ENCODE measurements around the gene TPP2.

The TPP2 gene

DNA sequence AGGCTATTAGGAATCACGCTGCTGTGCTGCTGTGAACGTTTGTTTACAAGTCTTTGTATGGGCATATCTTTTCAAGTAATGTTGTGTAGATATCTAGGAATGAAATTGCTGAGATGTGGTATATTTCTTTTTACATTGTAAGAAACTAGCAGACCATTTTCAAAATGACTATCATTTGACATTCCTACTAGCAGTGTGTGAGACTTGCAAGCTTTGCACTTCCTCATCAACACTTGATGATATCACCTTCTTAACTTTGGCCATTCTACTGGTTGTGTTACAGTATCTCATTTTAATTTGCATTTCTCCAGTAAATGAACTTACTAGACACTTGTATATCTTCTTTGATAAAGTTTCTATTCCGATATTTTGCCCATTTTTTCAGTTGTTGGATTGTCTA lies 85.9 kb downstream of the TPP2 start:
- no peak for DNase-seq
- in situ Hi-C loops (cut with MboI; ENCODE audit: low pct_unique_long_range_greater_than_20kb, low sequenced_read_pairs): no loop called here

DNA sequence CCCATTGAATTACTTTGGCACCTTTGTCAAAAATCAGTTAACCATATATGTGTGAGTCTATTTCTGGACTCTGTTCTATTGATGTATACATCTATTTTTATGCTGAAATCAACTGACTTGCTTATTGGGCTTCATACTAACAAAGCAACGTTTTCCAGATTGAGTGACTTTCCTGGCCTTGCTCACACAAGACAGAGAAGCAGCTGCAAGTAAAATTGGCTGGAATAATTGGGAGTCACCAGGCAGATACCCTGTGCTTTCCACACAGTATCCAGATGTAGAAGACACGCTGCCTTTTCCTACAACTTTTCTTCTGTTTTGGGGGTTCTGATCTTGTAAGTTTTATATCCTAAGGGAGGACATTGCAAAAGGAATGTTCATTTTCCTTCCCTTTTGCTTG lies 86.9 kb downstream of the TPP2 start:
- DNase-seq: no peak
- in situ Hi-C loops (cut with MboI; ENCODE audit: low pct_unique_long_range_greater_than_20kb, low sequenced_read_pairs): no loop called here

DNA sequence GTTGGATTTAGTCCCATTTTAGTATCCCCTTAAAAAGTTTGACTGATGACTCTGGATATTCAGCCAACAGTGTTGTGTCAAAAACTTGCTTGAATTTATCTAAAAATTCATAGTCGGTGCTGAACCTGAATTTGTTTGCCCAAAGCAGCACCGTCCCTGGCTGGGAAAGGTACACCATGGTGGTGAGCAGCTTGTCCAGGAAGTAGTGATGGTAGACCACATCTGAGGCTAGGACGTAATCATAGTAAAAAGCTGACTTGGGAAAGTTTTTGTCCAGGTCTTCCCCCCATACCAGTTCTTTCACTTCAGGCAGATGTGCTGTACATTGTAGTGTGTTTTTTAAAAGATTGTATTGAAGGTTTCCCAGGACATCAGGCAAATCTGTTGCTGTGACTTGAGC lies 89.2 kb downstream of the TPP2 start:
- no peak for DNase-seq
- in situ Hi-C loops (cut with MboI; ENCODE audit: low pct_unique_long_range_greater_than_20kb, low sequenced_read_pairs): no loop called here

DNA sequence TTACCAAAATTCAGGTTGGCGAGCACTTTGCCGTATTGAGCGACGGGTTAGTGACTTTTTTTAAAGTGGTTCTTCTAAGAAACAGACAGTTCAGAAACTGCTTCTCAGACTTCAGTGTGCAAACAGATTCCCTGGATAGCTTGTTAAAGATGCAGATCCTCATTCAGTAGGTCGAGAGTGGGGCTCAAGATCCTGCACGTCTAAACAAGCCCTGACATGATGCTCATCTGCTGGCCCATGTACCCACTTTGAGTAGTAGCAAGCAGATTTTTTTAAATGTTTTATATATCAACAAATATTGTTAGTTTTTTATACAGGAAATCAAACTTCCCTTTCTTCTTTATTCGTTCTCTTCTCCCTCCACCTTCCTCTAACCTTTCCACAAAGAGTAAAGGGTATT lies 90.7 kb downstream of the TPP2 start:
- peak; percentile 16 for DNase-seq
- in situ Hi-C loops (cut with MboI; ENCODE audit: low pct_unique_long_range_greater_than_20kb, low sequenced_read_pairs): no loop called here

DNA sequence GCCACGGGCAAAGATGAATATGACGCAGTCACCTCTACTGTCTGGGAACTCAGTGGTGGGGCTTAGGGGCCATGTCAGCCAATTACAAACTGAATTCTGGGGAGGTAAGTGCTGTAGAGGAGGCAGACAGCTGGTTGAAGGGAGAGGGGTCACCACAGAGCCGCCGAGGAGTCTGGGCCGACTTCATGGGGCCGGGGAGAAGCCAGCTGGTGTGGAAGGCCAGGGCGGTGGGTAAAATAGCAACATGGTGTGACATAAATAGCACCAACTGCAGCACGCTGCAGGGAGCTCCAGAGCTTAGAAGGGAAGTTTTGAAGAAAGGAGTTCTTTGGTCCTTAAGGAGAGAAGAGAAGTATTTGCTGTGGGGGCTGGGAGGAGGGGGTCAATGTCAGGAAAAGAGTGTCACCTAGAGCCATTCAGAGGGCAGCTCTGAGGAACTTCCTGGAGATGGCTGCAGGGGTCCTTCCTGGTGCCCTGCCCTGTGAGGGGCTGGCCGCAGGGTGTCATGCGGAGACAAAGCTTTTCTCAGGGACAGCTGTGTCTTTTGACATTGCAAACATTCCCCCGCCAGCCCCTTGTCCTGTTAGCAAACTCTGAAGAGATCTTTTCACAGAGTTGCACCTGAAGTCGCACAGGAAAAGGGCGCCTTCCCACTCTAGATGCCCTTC lies 91.7 kb downstream of the TPP2 start:
- no peak for DNase-seq
- in situ Hi-C loops (cut with MboI; ENCODE audit: low pct_unique_long_range_greater_than_20kb, low sequenced_read_pairs): no loop called here

DNA sequence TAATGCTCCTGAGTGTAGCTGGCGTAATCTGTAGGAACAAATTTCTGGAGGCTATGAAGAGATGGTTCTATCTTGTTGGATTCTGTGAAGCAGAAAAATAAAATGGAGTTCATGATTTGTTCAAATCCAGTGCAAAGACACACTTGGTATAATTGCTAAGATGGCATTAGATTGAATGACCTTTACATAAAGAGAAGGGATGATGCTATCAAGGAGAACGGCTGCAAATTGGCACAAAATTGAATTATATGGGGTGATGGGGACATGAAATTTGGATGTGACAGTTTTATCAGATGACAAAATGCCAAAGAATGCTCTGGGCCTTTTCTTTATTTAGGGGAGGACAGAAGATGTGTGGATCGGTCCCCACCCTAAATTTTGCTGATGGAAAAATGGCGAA lies 94.1 kb downstream of the TPP2 start:
- in situ Hi-C loops (cut with MboI; ENCODE audit: low pct_unique_long_range_greater_than_20kb, low sequenced_read_pairs): no loop called here

DNA sequence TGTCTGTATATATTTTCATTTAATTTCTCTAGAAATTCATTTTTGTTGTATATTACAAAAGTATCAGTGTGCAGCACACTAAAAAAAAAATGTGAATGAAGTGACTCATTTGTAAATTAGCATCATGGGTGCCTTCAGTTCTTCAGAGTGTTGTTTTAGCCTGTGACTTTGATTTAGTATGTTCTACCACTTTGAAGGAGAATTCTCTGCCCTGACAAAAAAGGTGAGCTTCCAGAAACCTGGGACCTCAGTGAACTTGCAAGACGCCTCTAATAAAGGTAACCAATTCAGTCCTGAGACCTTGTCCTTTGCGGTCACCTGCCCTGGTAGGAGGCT lies 95.7 kb downstream of the TPP2 start:
- no peak for DNase-seq
- in situ Hi-C loops (cut with MboI; ENCODE audit: low pct_unique_long_range_greater_than_20kb, low sequenced_read_pairs): no loop called here

More for the DNA sequence above, 94.1 kb downstream of the TPP2 start:
- no peak for DNase-seq

DNA sequence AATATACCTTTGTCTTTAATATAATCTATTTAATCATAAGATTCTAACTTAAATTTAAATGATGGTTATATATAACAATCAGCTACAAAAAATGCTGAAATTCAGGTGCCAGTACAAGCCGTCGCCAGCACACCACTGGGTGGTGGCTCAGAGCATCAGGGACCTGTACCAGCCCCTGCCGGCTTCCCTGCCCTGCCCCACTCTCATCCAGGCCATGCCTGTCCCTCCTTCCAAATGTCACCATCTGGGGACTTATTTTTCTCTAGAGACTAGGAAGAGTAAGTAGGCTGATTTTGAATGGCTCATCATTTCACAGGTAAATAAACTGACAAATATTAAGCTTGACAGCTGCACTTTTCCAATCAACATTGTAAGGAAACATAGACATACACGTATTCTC lies 96.5 kb downstream of the TPP2 start:
- DNase-seq: no peak
- in situ Hi-C loops (cut with MboI; ENCODE audit: low pct_unique_long_range_greater_than_20kb, low sequenced_read_pairs): no loop called here

DNA sequence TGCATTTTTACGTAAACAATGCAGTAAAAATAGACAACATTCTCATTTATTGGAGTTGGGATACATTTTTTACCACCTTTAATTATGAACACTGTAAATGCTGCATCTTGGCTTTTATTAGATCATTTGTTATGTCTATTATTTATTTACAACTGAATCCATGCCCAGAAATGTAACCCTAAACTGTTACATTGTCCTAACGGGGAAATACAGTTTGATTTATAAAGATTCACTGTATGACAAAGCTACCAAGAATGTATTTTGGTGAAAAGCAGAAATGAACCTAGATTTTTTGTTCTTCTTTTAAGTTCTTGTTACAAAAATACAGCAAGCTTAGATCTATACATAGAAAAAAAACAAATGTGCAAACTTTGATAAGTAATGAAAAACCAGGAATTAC lies 97.0 kb downstream of the TPP2 start:
- DNase-seq: no peak
- in situ Hi-C loops (cut with MboI; ENCODE audit: low pct_unique_long_range_greater_than_20kb, low sequenced_read_pairs): no loop called here

DNA sequence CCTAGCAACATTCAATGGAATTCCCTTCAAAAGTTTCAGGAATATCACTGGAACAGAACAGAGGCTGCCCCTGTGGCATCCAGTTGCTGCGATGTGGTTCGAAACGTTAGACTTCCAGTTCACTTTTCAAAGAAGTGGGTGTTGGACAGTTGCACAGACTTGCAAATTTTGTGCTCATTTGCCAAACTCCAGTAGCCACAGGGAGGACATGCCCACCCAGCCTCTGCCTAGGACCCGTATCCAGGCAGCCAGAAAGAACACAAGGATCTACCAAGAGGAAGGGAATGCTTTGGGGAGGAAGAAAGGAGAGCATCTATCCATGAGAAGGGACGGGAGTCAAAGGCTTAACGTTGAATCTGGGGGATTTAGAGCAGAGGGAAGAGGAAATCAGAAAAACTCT lies 98.2 kb downstream of the TPP2 start, which contains the start of gene METTL21C:
TSS of gene METTL21C (minus strand) at position 108 of the 400 bp plus-strand sequence. CDS start 546 bp downstream, outside the sequence.
- no peak for DNase-seq
- in situ Hi-C loops (cut with MboI; ENCODE audit: low pct_unique_long_range_greater_than_20kb, low sequenced_read_pairs): no loop called here

DNA sequence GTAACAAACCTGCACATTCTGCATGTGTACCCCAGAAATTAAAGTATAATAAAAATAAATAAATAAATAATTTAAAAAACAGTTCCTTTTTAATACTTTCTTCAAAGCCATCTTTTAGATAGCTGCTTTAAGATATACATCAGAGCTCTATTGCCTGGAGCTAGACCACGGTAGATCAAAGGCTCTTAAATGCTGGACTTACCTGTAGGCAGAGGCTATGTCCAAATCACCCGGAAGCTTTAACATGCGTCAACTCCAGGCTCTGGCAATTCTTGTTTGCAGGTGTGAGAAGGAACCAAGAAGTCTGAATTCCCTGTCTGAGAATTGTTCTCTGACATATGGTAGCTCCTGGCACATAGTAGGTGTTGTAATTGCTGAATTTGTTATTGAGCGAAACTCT lies 99.7 kb downstream of the TPP2 start:
- DNase-seq: no peak
- in situ Hi-C loops (cut with MboI; ENCODE audit: low pct_unique_long_range_greater_than_20kb, low sequenced_read_pairs): no loop called here

DNA sequence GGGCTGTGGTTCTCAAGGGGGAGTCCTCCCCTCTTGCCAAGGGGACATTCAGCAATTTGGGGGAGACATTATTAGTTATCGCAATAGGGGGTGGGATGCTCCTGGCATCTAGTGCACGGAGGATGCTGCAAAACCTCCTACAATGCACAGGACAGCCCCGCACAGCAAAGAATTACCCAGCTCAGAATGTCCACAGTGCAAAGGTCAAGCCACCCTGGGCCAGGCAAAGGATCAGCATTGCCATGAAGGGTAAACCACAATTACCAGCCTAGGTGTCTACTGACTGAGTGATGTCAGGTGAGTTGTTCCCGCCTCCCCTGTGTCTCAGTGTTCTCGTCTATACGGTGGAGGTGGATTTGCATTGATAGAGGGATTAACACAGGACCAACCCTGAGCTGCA lies 100.5 kb downstream of the TPP2 start:
- no peak for DNase-seq
- in situ Hi-C loops (cut with MboI; ENCODE audit: low pct_unique_long_range_greater_than_20kb, low sequenced_read_pairs): no loop called here

DNA sequence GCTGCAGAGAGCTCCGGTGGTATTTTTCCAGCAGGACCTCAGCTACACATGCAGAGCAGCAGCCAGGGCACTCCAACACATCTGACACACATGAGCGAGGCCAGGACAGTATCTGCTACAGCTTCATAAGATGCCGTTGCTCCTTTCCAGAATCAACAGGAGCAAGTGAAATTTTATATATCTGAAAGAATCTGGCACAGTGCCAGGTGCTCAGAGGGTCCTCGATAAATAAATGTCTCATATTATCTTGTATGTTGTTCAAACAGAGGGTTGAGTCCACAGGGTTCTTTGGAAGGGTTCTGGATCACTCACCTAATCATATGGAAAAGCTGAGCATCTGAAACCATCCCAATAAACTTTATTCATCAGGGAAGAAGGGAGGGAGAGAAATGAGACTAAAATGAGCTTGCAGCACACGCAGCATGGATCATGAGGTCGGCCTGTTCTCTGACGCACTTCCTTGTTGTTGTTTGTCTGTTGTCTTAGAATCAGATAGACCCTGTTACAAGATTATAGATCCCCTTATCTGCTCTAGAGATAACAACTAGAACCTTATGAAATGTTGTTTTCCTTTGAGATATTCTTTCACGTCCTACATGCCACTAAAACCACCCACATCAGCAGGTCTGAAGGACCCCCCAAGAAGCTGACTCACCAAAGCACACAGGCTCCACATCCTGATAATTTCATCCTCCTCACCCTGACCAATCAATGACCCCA lies 101.3 kb downstream of the TPP2 start:
- DNase-seq: no peak
- in situ Hi-C loops (cut with MboI; ENCODE audit: low pct_unique_long_range_greater_than_20kb, low sequenced_read_pairs): no loop called here

DNA sequence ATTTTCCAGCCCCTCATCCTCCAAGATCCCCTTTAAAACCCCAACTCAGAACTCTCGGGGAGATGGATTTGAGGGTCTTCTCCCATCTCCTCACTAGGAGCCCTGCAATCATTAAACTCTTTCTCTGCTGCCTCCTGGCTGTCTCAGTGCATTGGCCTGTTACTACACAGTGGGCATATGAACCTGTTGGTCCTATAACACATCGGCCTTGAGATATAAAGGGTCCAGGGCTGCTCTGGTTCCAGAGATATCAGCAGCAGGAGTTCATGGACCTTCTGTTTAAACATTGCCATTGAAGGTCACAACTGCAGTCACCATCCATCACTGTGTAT lies 101.8 kb downstream of the TPP2 start:
- in situ Hi-C loops (cut with MboI; ENCODE audit: low pct_unique_long_range_greater_than_20kb, low sequenced_read_pairs): no loop called here
- no peak for DNase-seq

DNA sequence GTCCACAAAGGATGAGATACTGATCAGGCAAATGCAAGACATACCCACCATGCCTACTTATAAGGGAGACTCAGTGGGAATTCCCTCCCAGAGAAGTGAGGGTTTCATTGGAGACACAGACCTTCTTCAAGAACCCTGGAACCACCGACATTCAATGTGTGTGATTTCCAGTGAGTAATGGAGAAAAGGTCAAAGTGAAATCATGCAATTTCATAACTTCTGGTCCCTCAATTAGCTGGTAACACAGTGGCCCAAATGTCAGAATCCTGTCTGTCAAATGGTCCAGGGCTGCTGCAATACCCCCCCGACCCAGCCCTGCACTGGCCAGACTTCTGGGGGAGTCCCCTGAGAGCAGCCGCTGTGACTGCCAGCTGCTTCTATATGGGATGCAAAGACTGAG lies 102.7 kb downstream of the TPP2 start:
- no peak for DNase-seq

DNA sequence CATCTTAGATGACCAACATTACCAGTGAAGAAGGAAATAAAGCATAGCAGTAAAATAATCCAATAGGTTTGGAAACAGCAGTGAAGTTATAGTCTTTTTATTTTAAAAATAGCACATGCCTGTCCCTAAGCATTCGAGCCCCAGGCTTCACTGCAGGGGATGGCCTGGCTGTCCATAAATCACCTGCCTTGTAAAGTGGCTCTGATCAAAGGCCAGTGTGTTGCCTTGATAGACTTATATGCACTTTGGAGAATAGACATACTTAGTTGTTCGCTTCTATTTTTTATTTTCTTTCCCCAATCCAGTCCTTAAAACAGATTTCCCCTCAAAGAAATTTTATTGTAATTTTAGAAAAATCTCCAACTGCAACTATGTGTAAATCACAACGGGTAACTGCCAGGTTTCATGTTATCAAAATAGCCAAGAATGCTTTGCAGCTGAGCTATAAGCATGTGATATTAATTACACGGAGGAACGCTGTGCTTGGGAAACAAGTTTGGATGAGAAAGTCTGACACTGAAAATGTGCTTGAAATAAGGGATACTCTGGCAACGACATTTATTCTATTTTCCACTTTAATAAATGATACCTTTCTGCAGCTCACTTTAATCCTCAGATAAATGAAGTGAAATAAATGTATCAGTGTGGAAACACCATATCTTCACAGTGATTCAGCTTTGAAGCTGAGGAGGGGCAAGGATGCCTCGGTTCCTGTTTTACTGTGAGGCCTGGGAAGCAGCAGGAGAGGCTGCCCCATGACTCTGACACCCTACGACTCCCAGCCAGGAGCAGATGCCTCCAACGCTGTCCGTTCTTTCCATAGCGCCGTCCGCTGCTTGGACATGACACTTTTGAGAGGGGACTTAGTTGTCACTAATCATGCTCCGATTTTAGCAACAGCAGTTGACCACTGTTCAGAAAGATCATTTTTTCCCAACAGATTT lies 103.6 kb downstream of the TPP2 start:
- in situ Hi-C loops (cut with MboI; ENCODE audit: low pct_unique_long_range_greater_than_20kb, low sequenced_read_pairs): no loop called here
- DNase-seq: no peak

More for the DNA sequence above, 102.7 kb downstream of the TPP2 start:
- in situ Hi-C loops (cut with MboI; ENCODE audit: low pct_unique_long_range_greater_than_20kb, low sequenced_read_pairs): no loop called here

DNA sequence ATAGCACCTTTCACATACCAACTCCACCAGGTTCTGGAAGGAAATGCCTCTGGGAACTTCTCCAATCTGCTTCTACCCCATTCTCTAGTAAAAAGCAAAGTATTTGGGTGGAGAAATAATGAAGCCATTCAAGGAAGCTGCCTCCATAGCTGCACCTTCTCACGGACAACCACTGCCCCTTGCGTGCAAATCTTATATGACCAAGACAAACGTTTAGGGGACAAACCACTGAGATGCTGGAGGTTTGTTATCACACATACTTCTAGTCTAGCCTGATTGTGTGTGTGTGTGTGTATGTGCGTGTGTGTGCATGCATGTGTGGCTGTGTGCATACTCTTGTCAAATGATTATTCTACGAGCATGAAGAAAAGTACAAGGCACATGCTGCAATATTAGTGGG lies 104.5 kb downstream of the TPP2 start:
- DNase-seq: no peak

DNA sequence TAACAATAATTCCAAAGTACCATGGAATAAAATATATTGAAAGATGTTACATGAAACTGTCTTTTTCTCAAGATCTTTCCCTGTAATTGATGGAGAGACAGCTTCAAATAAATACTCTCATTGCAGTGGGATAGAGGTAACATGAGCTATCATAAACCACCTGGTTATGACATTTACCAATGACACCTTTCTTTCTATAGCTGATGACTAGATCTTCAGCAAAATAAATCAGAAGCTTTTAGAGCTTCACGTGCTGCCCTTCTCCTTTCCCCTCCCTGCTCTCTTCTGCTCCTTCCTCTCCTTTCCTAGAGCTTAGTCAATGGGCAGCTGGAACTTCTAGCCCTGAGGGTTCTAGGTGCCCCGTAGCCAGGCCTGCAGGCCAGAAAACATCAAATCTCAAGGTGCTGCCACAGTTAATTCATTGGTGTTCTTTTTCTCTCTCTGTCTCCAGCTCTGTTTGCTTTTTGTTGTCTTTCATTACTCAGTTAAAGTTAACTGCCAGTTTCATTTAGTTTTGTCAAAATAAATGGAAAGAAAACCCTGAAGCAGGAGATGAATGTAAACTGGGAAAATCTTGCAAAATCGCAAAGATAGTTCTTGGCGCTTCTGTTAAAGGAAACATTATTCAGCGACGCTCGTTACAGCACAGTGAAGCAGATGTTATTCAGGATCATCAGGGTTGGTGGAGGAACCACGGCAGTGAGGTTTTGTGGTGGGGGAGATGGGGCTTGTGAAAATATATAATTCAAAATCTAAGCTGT lies 106.4 kb downstream of the TPP2 start:
- no peak for DNase-seq
- in situ Hi-C loops (cut with MboI; ENCODE audit: low pct_unique_long_range_greater_than_20kb, low sequenced_read_pairs): no loop called here

More for the DNA sequence above, 104.5 kb downstream of the TPP2 start:
- in situ Hi-C loops (cut with MboI; ENCODE audit: low pct_unique_long_range_greater_than_20kb, low sequenced_read_pairs): no loop called here

DNA sequence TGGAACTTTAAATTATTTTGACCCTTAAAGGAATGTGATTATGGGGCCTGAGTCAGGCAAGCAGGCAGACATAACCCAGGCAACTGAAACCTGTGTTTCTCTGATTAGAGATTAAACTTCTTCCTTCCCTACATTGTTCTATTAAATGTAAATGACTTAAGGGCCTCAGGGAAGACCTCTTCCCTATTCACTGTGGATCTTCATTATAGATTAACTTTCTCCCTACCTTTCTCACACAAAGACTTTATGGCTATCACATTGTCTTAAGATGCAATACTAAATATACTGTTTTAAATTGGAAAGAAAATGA lies 106.9 kb downstream of the TPP2 start:
- in situ Hi-C loops (cut with MboI; ENCODE audit: low pct_unique_long_range_greater_than_20kb, low sequenced_read_pairs): no loop called here
- no peak for DNase-seq
